Central memory CD4-positive, alpha-beta T cell (primary cell): ENCODE measurements around the gene MAF.

ENCODE experiments used
- DNase-seq: peaks from one replicate; pipeline ENCODE4 v3.0.0; 2022

MAF gene

DNA sequence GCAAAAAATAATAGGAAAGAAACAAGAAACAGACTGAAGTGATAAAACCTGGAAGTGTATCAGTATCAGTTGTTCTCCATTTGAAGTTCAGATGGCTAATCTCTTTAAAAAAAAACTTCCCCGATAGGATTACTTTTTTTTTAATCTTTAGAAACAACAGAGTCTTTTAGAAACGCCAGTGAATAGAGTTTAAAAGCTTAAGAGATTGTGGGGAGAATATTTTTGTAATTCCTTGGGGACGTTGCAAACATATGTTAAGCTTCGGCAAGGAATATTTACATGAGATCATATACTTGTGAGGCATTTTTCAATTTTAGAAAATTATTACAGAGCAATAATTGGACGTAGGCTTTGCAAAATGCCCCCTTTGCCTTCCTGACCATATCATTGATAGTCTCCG is 13.2 kb downstream of the MAF start:
- DNase-seq: no peak

DNA sequence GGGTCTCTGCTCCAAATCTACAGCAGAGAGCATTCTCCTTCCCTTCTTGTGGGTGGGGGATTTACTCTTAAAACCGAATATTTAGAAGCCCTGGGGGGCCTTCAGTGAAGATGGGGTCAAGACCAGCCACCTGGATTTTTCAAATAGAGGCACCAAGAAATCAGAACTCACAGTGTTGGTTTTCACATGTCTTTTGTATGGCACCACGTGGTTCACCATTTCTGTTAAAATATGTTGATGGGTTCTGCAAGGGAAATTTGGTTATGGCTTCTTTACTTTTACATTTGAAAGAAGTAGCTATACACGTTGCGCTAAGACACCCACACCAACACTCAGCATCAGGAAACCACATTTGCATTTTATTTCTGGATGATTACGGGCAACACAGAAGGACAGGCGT is 17.7 kb downstream of the MAF start:
- no peak for DNase-seq

DNA sequence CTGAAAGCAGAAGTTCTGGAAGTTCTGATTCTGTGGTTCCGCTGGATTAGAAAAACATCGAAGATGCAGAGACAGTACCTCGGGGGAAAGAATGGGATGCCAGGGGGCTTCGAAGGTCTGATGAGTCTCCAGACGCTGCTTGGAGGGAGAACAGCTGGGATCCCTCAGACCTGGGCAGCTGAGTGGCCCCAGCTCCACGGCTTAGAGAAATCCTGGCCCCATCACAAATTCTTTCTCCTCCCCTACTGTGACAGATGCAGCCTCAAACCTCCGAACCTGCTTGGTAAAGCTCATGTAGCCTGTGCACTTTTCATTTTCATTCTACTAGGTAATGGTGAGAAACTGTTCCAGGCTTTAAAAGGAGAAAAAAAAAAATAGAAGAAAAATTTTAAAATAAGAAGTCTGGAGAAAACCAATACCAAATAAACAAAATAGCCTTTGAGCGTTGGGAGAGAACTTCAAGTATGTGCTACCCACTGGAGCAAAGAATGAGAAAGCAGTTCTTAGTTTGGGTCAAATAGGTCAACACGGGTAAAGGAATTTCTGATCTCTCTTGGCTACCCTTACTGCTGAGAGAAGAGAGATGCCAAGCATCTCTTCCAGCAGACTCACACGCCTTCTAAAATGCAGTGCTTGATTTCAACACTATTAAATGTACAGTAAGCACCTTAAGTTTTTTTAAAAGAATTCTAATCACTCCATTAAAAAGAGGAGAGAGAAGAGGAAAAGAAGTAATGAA is 19.9 kb downstream of the MAF start:
- no peak for DNase-seq

DNA sequence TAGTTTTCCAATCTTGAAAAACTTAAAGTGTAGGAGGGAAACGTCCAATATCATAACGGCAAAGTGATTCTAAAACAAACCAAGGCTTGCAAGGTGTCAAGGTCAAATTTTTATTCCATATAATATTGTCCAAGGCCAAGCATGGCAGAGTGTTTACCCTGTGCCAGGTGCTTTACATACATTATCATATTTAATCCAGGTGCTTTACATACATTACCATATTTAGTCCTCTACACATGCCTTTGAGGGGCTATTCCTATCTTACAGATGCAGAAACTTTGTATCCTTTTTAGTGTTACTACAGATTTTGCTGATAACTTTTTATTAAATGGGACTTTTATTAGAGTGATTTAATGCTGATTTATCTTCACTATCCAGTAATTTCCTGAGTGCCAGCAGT is 23.9 kb downstream of the MAF start:
- no peak for DNase-seq

DNA sequence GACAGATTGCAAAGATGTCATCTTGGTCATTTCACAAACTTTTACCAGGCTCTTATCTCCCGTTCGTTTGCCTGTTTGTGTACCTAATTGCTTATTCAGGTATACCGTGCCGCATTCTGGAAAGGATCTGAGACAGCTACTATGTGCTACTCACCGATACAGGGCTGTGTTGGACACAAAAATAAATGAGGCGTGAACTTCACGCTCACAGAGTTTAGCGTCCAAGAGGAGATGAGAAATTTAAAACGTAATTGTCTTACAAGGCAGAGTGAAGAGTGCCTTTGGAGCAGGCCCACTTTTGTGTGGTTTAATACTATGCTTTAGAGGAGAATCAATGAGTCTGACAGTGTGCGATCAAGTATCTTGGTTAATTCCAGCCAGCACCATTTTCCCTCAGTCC is 26.7 kb downstream of the MAF start:
- DNase-seq: no peak

DNA sequence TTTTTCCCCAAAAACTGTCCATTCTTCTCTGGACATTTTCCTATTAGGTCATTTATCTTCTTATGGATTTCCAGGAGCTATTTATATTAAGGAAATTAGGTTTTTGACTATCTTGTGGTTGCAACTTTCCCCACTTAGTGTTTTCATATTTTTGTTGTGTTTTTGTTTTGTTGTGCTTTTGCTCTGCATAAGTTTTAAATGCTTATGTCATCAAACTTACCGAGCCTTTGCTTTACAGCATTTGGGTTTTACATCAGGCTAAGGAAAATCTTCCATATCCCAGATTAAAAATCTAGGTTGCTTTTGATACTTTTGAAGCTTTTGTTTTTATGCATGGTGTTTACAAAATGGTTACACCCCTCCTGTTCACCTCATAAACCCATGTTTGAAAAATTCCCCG is 27.5 kb downstream of the MAF start:
- DNase-seq: no peak

DNA sequence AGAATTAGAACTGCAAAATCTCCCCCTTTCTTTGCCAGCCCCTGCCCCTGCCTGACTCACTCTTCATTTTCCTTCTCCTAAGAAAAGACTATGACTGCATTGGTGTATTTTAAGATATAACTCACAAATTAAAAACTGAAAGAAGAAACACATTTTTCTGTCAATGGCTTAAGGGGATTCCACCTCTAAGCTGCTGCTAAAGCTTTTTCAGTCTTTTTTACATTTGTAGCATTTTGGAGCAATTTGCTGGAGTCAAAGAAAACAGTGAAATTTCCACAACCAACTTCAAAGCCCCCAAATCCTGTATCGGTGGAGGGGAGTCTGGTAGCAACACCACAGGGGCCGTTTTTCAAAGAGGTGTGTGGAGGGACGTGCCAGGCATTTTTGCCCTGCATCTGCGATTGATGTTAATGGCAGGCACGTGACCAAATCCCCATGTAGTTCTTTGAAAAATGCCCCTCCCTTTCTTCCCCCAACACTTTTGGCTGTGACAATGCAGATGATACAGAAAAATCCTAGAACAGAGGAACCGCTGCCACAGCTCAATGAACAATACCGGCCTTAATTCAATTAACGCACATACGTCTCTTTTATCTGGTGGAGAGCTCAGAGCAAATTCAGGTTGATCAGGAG is 28.5 kb downstream of the MAF start:
- no peak for DNase-seq

DNA sequence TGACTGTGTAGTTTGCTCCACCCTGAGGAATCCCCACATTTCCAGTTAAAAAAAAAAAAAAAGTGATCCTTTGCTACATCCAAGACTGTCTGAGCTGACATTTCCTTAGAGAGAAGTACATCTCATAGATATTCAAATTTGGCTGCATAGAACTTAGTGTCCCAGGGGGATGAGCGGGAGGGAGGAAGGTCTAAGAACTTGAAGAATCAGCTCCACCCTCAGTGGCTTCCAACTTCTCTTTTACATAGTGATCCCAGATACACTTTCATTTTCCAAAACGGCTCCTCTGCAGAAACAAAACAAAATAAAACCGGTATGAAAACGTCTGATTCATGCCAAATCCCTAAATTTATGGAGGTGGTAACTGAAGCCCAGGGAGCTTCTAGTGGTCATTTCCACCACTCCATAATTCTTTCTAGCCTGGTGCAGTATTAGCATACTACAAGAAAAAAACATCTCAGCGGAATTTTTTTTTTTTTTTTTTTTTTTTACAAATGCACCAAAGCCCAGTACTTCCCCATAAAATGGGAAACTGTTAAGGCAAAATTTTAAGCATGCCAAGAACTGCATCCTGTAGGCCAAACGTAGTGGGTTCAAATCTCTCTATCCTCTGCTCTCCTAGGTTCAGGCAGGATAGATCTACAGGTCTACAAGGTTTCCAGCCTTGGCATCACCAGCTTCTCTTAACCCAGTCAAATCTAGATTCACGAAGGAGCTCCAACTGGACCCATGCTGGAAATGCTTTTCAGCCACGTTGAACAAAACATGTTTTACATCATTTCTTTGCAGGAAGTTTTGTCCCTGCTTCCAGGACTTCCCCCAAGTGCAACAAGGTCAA is 29.3 kb downstream of the MAF start:
- DNase-seq: no peak

DNA sequence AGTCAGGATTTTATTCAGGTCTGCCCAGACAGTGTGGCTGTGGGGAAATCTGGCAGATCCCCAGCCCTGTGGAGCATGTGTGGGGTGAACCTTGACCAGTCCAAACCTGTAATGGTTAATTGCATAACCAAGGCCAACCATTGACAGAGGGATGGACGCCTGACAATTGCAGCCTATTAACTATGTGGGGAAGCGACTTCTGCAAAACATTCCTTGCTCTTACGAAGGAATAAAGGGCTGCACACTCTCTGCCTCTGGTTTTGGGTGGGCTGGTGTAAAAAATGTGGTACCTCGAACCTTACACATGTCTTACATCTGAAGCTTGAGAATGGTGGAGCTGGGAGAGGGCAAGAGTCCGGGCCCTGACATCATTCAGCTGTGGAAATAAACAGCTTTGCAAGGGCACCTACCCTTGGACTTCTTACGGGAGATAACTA is 35.8 kb downstream of the MAF start:
- no peak for DNase-seq

DNA sequence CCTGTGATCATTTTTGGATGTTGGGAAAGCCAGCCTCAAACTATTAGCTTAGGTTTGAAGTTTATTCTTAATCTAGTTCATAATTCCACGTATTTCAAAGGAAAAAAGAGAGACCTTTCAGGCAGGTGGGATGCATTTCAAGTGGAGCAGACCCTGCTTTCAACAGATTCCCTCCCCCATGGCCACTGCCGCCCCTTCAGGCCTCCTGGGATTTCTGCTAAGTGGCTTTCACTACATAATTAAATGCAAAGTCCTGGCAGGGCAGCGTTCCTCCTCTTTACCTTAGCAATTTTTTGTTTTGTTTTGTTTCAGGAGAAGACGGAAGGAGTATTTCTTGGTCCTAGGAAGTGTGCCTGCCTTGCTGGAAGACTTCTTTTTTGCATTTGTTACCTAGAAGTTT is 36.6 kb downstream of the MAF start:
- no peak for DNase-seq

DNA sequence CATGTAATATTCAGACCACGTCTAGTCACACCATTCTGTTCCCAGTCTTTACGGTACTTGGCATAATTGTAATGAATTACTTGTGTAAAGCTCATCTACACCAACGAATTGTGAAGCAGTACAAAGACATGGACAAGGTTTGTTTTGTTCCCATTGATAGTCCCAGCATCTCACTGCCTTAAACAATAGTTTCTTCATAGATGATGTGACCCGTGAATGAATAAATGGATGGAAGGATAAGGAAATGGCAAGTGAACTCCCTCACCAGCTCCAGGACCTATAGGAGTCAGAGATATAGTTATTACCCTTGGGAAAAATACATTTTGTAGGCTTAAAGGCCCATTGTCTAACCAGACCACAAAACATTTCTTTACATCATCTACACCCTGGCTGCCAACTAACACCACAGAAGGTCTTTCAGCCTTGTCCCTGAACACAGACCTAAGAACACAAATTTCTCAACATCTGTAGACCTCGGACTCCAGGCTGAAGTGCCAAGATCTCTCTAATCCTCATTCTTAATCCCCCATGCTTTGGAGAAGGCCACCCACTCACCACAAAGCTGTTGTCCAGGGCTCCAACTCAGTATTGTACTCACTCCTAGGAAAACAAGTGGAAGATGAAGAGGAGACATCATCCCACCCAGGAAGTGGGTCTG is 38.2 kb downstream of the MAF start:
- DNase-seq: no peak

DNA sequence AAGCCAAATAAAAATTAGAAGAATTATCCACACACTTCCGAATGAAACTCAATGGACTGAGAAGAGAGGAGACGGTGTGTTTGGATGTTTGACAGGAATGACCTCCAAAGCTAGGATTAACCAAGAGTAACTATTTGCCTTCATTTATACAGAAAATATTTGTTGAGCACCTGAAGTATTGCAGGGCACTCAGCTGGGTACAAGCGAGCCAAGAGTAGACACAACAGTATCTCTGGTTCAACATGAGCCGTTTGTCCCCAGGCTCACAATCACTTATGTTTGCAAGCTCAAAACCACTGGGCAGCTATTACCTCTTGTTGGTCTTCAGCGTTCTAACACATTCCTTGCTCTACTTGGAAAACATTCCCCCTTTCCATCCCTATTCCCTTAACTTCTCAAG is 38.8 kb downstream of the MAF start:
- no peak for DNase-seq

DNA sequence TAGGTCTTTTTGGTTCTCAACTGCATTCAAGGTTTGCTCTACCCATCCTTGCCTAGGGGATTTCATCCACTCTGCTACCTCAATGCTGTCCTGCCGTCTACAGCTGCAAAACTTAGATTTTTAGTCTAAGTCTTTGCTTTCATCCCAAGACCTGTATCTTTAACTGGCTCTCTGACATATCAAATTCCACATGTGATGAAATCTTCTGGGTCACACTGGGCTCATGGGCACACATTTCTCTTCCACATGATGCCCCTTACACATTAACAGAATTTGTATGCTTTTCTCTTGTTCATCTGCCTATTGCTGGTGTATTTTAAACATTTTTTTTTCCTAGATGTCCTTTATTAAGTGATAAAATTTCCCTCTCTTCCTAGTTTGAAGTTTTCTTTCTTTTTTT is 39.6 kb downstream of the MAF start:
- no peak for DNase-seq

DNA sequence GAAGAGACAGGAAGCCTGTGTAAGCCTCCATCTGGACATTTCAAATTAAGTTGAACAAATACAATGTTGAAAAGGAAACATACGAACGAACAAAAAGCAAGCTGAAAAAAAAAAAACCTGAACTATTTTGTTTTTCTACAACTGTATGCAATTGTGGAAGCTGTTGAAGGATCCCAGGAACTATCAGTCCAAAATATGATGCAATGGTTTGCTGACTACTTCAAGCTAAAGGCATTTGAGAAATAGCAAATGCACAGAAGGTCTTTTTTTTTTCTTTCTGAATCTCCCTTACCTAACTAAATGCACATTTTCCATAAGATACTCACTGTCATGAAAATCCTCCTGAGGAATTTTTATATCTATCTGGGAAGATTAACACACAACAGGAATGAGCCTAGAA is 40.2 kb downstream of the MAF start:
- no peak for DNase-seq

DNA sequence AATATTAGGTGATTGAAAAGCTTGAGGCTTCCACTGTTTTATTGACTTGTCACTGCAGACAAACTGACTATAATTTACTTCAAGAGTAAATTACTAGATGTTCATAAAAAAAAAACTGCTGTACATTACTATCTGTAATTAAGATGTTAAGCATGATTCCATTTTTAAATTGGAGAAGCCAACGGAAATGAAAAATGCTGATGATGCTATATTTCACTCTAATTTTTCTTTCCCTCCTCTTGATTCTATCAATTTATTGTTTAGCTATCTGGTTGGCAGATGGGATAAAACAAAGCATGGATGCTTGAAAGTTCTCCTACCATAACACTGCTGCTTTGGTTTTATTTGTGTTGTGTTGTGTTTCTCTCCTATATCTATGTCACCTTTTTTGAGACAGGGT is 41.0 kb downstream of the MAF start:
- no peak for DNase-seq

DNA sequence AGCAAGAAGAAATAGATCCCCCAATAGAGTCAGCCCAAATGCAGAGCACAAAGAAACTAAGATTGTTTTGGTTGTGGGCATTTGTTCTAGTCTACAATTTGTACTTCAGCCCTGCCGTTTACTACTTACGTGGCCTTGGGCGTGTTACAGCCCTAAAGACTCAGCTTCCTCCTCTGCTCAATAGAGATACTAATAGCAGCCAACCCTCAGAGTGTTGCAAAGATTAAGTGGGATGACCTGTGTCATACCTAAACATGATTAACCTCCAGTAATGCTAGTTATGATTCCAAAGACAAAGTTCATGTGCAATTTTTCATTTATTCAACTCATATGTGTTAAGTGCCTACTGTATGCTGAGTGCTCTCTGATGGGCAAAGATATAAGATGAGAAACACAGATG is 43.1 kb downstream of the MAF start:
- no peak for DNase-seq

DNA sequence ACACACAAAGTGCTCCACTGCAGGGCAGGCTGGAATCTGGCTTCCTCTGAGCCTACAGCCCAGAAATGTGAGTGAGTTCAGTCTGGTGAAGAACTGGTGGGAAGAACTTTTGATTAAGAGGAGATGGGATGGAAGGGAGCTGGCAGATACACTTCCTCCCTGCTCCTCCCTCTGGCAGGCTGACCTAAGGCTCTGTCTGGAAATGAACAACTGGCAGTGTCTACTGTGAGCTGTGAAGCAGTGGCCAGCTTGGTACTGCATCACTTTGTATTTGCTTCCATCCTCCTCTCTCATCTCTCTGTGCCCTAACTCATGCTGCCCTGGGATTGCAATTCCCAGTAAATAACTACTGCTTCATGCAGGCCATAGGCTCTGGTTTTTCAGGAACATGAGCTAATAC is 45.6 kb downstream of the MAF start:
- no peak for DNase-seq

DNA sequence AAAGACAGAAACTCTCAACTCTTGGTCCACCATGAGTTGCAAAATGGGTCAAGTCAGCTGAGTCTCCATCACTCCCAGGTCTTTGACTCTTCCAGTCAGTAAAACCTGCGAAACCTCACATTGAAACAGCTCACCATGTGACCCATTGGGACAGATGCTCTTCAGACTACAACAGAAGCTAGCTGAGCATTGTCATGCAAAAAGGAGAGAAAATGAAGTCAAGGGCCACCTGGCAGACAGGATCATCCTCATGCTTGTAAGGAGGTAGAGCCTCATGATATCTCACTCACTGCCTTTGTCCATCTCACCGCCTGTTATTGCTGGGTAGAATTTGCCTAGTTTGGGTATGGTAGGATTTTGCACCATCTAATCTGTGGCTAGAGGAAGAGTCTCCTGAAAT is 50.2 kb downstream of the MAF start:
- DNase-seq: no peak

DNA sequence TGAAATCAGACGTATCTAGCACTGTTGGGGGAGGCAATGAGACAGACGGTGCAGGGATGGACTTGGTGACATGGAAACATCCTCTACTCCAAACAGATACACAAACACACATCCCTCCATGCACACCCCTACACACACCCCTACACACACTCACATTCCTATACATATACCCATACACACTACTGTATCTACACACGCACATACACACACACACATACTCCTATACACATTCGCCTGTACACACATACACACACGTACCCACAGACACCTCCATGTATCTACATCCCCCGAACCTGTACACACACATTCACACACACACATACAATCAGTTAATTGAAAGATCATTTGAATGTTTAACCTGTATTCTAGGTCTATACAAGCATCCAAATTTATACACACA is 53.5 kb downstream of the MAF start:
- DNase-seq: no peak
